ENCODE data around the gene VGLL4. TPM values are rescaled to one million over a fixed set of nuclear protein-coding genes. Genes with fewer than 3 reads are reported as not detected.

The VGLL4 gene
- polyA plus RNA-seq, 2 of the 4 experiments (the other 2 are of a cell fraction) = 24.7 to 28.1 TPM

DNA sequence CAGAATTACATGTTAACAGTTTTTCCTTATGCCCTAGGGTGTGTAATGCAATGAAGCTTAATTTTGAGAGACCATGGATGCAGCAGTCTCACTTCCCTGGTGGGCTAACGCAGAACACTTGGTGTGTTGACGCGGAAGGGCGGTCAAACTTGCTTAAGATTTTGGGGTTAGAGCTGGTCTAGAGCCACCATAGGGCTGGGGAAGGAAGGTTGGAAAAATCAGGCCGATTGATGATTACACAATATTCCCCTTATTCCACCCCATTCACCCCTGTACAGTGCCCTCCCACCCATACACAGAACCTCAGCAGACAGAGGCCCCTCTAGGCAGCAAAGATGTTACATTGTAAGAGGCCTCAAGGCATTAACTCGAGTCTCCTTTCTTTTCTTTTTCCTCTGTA, 24.3 kb downstream of the VGLL4 start:
- TF ChIP-seq, protein P1, sequence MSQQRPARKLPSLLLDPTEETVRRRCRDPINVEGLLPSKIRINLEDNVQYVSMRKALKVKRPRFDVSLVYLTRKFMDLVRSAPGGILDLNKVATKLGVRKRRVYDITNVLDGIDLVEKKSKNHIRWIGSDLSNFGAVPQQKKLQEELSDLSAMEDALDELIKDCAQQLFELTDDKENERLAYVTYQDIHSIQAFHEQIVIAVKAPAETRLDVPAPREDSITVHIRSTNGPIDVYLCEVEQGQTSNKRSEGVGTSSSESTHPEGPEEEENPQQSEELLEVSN (IDR thresholded peaks at IDR 0.05; ENCODE audit: borderline replicate concordance, low read depth) = no peak
- no peak for TF ChIP-seq RNF2 (IDR thresholded peaks at IDR 0.05; ENCODE audit: borderline replicate concordance, low read depth)
- TF ChIP-seq RARB (CRISPR knock-in tag; IDR thresholded peaks at IDR 0.05) = no peak
- no peak for TF ChIP-seq TP53 (CRISPR knock-in tag; IDR thresholded peaks at IDR 0.05)
- TF ChIP-seq, protein P2, sequence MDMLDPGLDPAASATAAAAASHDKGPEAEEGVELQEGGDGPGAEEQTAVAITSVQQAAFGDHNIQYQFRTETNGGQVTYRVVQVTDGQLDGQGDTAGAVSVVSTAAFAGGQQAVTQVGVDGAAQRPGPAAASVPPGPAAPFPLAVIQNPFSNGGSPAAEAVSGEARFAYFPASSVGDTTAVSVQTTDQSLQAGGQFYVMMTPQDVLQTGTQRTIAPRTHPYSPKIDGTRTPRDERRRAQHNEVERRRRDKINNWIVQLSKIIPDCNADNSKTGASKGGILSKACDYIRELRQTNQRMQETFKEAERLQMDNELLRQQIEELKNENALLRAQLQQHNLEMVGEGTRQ (IDR thresholded peaks at IDR 0.05) = no peak
- no peak for TF ChIP-seq RFX5 (IDR thresholded peaks at IDR 0.05)
- TF ChIP-seq FOSL2 (IDR thresholded peaks at IDR 0.05) = no peak
- no peak for TF ChIP-seq FOSL2 (CRISPR knock-in tag; IDR thresholded peaks at IDR 0.05)
- TF ChIP-seq, protein P3, sequence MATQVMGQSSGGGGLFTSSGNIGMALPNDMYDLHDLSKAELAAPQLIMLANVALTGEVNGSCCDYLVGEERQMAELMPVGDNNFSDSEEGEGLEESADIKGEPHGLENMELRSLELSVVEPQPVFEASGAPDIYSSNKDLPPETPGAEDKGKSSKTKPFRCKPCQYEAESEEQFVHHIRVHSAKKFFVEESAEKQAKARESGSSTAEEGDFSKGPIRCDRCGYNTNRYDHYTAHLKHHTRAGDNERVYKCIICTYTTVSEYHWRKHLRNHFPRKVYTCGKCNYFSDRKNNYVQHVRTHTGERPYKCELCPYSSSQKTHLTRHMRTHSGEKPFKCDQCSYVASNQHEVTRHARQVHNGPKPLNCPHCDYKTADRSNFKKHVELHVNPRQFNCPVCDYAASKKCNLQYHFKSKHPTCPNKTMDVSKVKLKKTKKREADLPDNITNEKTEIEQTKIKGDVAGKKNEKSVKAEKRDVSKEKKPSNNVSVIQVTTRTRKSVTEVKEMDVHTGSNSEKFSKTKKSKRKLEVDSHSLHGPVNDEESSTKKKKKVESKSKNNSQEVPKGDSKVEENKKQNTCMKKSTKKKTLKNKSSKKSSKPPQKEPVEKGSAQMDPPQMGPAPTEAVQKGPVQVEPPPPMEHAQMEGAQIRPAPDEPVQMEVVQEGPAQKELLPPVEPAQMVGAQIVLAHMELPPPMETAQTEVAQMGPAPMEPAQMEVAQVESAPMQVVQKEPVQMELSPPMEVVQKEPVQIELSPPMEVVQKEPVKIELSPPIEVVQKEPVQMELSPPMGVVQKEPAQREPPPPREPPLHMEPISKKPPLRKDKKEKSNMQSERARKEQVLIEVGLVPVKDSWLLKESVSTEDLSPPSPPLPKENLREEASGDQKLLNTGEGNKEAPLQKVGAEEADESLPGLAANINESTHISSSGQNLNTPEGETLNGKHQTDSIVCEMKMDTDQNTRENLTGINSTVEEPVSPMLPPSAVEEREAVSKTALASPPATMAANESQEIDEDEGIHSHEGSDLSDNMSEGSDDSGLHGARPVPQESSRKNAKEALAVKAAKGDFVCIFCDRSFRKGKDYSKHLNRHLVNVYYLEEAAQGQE (IDR thresholded peaks at IDR 0.05) = no peak
- no peak for TF ChIP-seq FOSB (CRISPR knock-in tag; IDR thresholded peaks at IDR 0.05)
- no peak for TF ChIP-seq NR3C1 (IDR thresholded peaks at IDR 0.05)
- no peak for TF ChIP-seq CHD4 (IDR thresholded peaks at IDR 0.05; ENCODE audit: borderline replicate concordance)
- TF ChIP-seq POLR2AphosphoS2 (conservative IDR thresholded peaks at IDR 0.05; ENCODE audit: low read length) = no peak
- TF ChIP-seq KDM5A (IDR thresholded peaks at IDR 0.05) = no peak
- no peak for TF ChIP-seq CHD2 (IDR thresholded peaks at IDR 0.05; ENCODE audit: low read length, partially characterized antibody)
- TF ChIP-seq EHF (CRISPR knock-in tag; IDR thresholded peaks at IDR 0.05) = no peak
- TF ChIP-seq ESRRA (IDR thresholded peaks at IDR 0.05; ENCODE audit: borderline replicate concordance, low read length) = no peak
- TF ChIP-seq SMC3 (IDR thresholded peaks at IDR 0.05) = no peak
- no peaks in the 10 kb centered on the region for H3K9me3 ChIP-seq
- H3K4me2 ChIP-seq = no peak overlapping the region
- ATAC-seq = no peak
- 0 out of 3 replicates have a peak, but pooled peaks cover 10% of the 10 kb centered on the region for H3K4me1 ChIP-seq
- ChIA-PET CTCF (interaction anchor here (2.0 to 3.2 kb wide), 2 partner anchors 12 to 19 kb away, joined by 5 to 9 read pairs; no protein-coding TSS in a partner anchor), POLR2A (no interaction called here)
- H3K27ac ChIP-seq = no peak overlapping the region
- no peak overlapping the region for H3K4me3 ChIP-seq
- WGBS (ENCODE audit: missing lambda C conversion rate) = 89% methylated on average over 6 of the region's 6 CpGs
- no peak for FAIRE-seq
- DNase-seq (ENCODE audit: low read depth in 1 of 2, low spot score in 1 of 2) = no peak

DNA sequence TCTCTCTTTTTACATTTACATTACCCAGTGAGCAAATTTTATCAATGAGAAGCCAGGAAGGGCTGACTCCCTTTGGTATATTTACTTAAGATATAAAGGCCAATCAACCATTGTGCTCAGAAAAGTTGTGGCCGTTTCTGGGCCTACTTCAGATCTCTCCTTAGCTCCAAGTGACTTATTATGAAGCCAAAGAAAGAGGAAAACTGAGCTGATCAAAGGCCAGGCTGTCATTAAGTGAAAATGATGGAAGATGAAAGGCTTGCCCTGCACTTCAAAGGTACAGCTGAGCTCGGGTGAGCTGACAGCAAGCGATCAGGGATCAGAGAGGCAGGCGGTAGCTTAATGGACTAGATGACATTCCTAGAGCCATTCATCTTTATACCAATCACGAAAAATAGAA, 24.8 kb downstream of the VGLL4 start:
- FAIRE-seq (no peak), DNase-seq (ENCODE audit: low read depth in 1 of 2, low spot score in 1 of 2) (no peak), ATAC-seq (no peak)
- ChIA-PET CTCF (interaction anchor here (1.4 to 3.2 kb wide), 3 partner anchors 12 to 19 kb away, joined by 3 to 9 read pairs (median 5); no protein-coding TSS in a partner anchor), POLR2A (no interaction called here)
- Histone ChIP-seq H3K4me1 (0 out of 3 replicates have a peak, but pooled peaks cover 10% of the 10 kb centered on the region), H3K4me2 (no peak overlapping the region), H3K27ac (no peak overlapping the region), H3K4me3 (no peak overlapping the region), H3K9me3 (no peaks in the 10 kb centered on the region)
- 63% methylated on average over 5 of the region's 5 CpGs for WGBS (ENCODE audit: missing lambda C conversion rate)
- no peak for TF ChIP-seq CHD2 (IDR thresholded peaks at IDR 0.05; ENCODE audit: low read length, partially characterized antibody)
- TF ChIP-seq KDM5A (IDR thresholded peaks at IDR 0.05) = no peak
- TF ChIP-seq TP53 (CRISPR knock-in tag; IDR thresholded peaks at IDR 0.05) = no peak
- no peak for TF ChIP-seq TFCP2L1 (CRISPR knock-in tag; IDR thresholded peaks at IDR 0.05)
- TF ChIP-seq, protein P1 (IDR thresholded peaks at IDR 0.05; ENCODE audit: borderline replicate concordance, low read depth) = no peak
- TF ChIP-seq RARB (CRISPR knock-in tag; IDR thresholded peaks at IDR 0.05) = no peak
- no peak for TF ChIP-seq FOSB (CRISPR knock-in tag; IDR thresholded peaks at IDR 0.05)
- TF ChIP-seq, protein P2 (IDR thresholded peaks at IDR 0.05) = no peak
- no peak for TF ChIP-seq EHF (CRISPR knock-in tag; IDR thresholded peaks at IDR 0.05)
- no peak for TF ChIP-seq MYC (IDR thresholded peaks at IDR 0.05; ENCODE audit: borderline replicate concordance, low read length)
- TF ChIP-seq, protein P3 (IDR thresholded peaks at IDR 0.05) = no peak
- TF ChIP-seq MAFK (IDR thresholded peaks at IDR 0.05; ENCODE audit: partially characterized antibody) = no peak
- TF ChIP-seq HOXB13 (CRISPR knock-in tag; IDR thresholded peaks at IDR 0.05; ENCODE audit: low read depth) = no peak
- TF ChIP-seq RNF2 (IDR thresholded peaks at IDR 0.05; ENCODE audit: borderline replicate concordance, low read depth) = no peak
- TF ChIP-seq RCOR1 (IDR thresholded peaks at IDR 0.05; ENCODE audit: low read depth, low read length) = no peak
- TF ChIP-seq NPAS2 (CRISPR knock-in tag; IDR thresholded peaks at IDR 0.05; ENCODE audit: borderline replicate concordance) = no peak
- no peak for TF ChIP-seq FOXS1 (CRISPR knock-in tag; IDR thresholded peaks at IDR 0.05)
- TF ChIP-seq ESRRA (IDR thresholded peaks at IDR 0.05; ENCODE audit: borderline replicate concordance, low read length) = no peak
- TF ChIP-seq JUN (IDR thresholded peaks at IDR 0.05) = no peak

Data from A549 (cell line).